MM.1S (cell line): ENCODE data around the gene TTLL5.

Source experiments
- DNase-seq: peaks from one replicate; pipeline ENCODE4 v3.0.0-alpha.2; 2015
- H2AFZ ChIP-seq: fragments of 300-600 bp; sonication (generic); 2 replicates; pipeline ENCODE4 v1.6.0; 2016; ENCODE audit warnings: antibody characterized with exemption, low read length
- H3F3A ChIP-seq: fragments of 300-600 bp; sonication (generic); 2 replicates; pipeline ENCODE4 v1.6.1; 2016; ENCODE audit warnings: mild to moderate bottlenecking, antibody characterized with exemption, low read length, moderate library complexity, mixed read lengths; ENCODE audit not compliant: insufficient read depth
- H3K27ac ChIP-seq: fragments of 300-600 bp; sonication (generic); 2 replicates; pipeline ENCODE4 v1.5.1; 2016; ENCODE audit warnings: mild to moderate bottlenecking, low read length
- H3K27me3 ChIP-seq: fragments of 300-600 bp; sonication (generic); replicated peaks from 2 replicates; pipeline ENCODE4 v1.6.0; 2016; ENCODE audit warnings: low read length; ENCODE audit not compliant: insufficient read depth
- H3K36me3 ChIP-seq: fragments of 300-600 bp; sonication (generic); replicated peaks from 2 replicates; pipeline ENCODE4 v1.6.1; 2016; ENCODE audit warnings: mild to moderate bottlenecking, low read length, mixed read lengths; ENCODE audit not compliant: insufficient read depth
- H3K4me1 ChIP-seq: fragments of 300-600 bp; sonication (generic); 2 replicates; pipeline ENCODE4 v1.6.1; 2016; ENCODE audit warnings: low read length, mixed read lengths
- H3K4me2 ChIP-seq: fragments of 300-600 bp; sonication (generic); 2 replicates; pipeline ENCODE4 v1.6.0; 2016; ENCODE audit warnings: low read depth, low read length
- H3K4me3 ChIP-seq: fragments of 300-600 bp; sonication (generic); 2 replicates; pipeline ENCODE4 v1.5.1; 2016; ENCODE audit warnings: low read length, mixed read lengths
- H3K79me2 ChIP-seq: fragments of 300-600 bp; sonication (generic); 2 replicates; pipeline ENCODE4 v1.6.1; 2016; ENCODE audit warnings: mixed run types, low read length, mixed read lengths
- H3K9ac ChIP-seq: fragments of 300-600 bp; sonication (generic); 2 replicates; pipeline ENCODE4 v1.6.1; 2016; ENCODE audit warnings: low read length, mixed read lengths
- H3K9me2 ChIP-seq: fragments of 300-600 bp; sonication (generic); replicated peaks from 2 replicates; pipeline ENCODE4 v1.6.1; 2016; ENCODE audit warnings: mild to moderate bottlenecking, low read length, mixed read lengths; ENCODE audit not compliant: insufficient read depth
- H3K9me3 ChIP-seq: fragments of 300-600 bp; sonication (generic); replicated peaks from 2 replicates; pipeline ENCODE4 v1.6.1; 2016; ENCODE audit warnings: mild to moderate bottlenecking, low read length, mixed read lengths; ENCODE audit not compliant: insufficient read depth
- H4K20me1 ChIP-seq: fragments of 300-600 bp; sonication (generic); 2 replicates; pipeline ENCODE4 v1.6.1; 2016; ENCODE audit warnings: mild to moderate bottlenecking, low read length, moderate library complexity, mixed read lengths; ENCODE audit not compliant: insufficient read depth
- CTCF ChIP-seq: fragments of 300-600 bp; sonication (generic); IDR thresholded peaks from 2 replicates; pipeline ENCODE4 v1.5.1; 2016; ENCODE audit warnings: antibody characterized with exemption, low read length, mixed read lengths
- EZH2 ChIP-seq: fragments of 300-600 bp; sonication (generic); optimal IDR thresholded peaks from 2 replicates; pipeline ENCODE3; 2017; ENCODE audit warnings: low read depth, mild to moderate bottlenecking, antibody characterized with exemption, low read length, mixed read lengths
- EZH2phosphoT487 ChIP-seq: fragments of 300-600 bp; sonication (generic); IDR thresholded peaks from 2 replicates; pipeline ENCODE4 v1.6.1; 2018; ENCODE audit warnings: antibody characterized with exemption, low read length

Gene TTLL5

GRCh38 chr14:75978249-75978731, 317.2 kb downstream of the TTLL5 start:
- H3K9me3 ChIP-seq, result no peaks in the 10 kb centered on the region
- H3K79me2 ChIP-seq, result no peaks in the 10 kb centered on the region
- no peak for DNase-seq
- no peaks in the 10 kb centered on the region for H3F3A ChIP-seq
- no peaks in the 10 kb centered on the region for H3K4me1 ChIP-seq
- no peak overlapping the region for H3K9ac ChIP-seq
- no peak overlapping the region for H3K4me2 ChIP-seq
- H3K36me3 ChIP-seq, result no peaks in the 10 kb centered on the region
- no peaks in the 10 kb centered on the region for H4K20me1 ChIP-seq
- H3K27me3 ChIP-seq, result no peaks in the 10 kb centered on the region
- H3K4me3 ChIP-seq, result no peak overlapping the region
- TF ChIP-seq CTCF, result no peak
- no peak for TF ChIP-seq EZH2phosphoT487
- H2AFZ ChIP-seq, result no peak overlapping the region
- no peaks in the 10 kb centered on the region for H3K9me2 ChIP-seq
- no peak overlapping the region for H3K27ac ChIP-seq

DNA sequence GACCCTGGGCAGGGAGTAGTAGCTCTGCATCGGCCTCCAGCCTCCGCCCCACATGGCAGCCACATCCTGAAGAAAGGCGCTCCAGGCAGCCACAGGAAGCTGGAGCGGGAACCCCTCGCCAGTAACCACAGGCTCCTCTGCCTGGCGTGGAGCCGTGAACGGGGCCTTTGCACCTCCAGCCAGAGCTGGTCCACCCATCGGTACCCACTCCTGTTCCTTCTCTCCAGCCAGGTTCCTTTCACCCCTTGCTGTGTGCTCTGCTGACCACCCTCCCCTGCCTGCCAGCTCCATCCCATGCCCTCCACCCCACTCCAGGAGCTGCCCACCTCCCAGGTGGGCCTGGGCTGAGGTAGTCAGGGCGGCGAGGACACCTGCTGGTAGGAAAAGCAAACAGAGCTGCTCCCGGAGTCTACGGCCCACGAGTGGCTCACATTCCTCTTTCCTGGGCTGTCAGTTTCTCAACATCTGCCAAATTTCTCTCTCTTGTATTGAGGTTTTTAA, 318.1 kb downstream of the TTLL5 start:
- Histone ChIP-seq H2AFZ (no peak overlapping the region), H3K9ac (no peak overlapping the region)
- DNase-seq, result no peak

DNA sequence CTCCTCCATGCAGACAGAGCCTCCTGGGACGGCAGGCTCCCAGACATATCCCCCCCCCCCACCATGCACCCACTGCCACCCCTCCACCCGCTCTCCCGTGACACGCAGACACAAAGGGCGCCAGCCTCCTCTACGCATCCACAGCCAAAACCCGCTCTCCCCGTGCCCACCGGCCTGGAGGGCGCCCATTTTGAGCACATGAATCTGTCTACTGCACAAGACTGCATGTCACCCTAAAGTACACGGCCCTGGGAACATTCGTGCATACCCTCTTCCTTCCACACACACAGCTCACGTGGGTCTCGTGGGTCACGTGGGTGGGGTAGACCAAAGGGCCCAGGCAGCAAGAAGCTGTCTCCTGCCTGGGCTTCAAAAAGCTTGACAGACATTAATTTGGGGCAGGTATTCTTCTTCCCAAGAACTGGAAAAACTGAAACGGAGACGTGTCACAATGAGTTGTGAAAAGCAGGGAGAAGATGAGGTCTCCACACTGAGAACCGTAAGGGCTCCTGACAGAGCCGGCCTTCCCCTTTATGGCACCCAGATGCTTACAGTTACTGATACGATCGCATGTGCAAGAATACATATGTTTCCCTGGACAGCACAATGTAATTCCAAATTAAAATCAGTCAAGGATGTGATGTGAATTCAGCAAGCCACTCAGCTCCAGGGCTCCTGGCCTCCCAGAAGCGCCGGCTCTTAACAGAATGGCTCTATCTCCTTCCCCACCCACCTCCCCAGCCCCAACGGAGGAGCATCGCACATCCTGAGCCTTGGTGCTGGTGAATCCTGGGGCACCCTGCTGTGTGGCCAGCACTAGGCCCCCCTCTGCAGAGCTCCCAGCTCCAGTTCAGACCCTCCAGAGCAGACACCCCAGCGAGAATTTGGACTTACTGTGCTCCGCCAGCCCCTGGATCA, 318.9 kb downstream of the TTLL5 start:
- TF ChIP-seq CTCF, result no peak
- no peak for TF ChIP-seq EZH2phosphoT487
- TF ChIP-seq EZH2, result no peak
- Histone ChIP-seq H3K4me3 (no peak overlapping the region), H3K79me2 (no peaks in the 10 kb centered on the region), H3F3A (no peaks in the 10 kb centered on the region), H3K9me2 (no peaks in the 10 kb centered on the region), H3K9me3 (no peaks in the 10 kb centered on the region), H3K4me1 (no peaks in the 10 kb centered on the region), H3K36me3 (no peaks in the 10 kb centered on the region), H3K27ac (no peak overlapping the region), H3K4me2 (no peak overlapping the region), H3K9ac (no peak overlapping the region), H3K27me3 (no peaks in the 10 kb centered on the region), H2AFZ (no peak overlapping the region), H4K20me1 (no peaks in the 10 kb centered on the region)
- no peak for DNase-seq

More for the DNA sequence above, 318.1 kb downstream of the TTLL5 start:
- no peak overlapping the region for H3K4me3 ChIP-seq
- no peaks in the 10 kb centered on the region for H3F3A ChIP-seq
- H3K4me2 ChIP-seq, result no peak overlapping the region
- no peaks in the 10 kb centered on the region for H3K36me3 ChIP-seq
- H3K9me2 ChIP-seq, result no peaks in the 10 kb centered on the region
- H3K79me2 ChIP-seq, result no peaks in the 10 kb centered on the region
- TF ChIP-seq EZH2 (no peak), CTCF (peak; percentile 25; the same call in 1 of the 2 replicates), EZH2phosphoT487 (no peak)
- no peaks in the 10 kb centered on the region for H3K4me1 ChIP-seq
- no peaks in the 10 kb centered on the region for H3K27me3 ChIP-seq
- H4K20me1 ChIP-seq, result no peaks in the 10 kb centered on the region
- no peaks in the 10 kb centered on the region for H3K9me3 ChIP-seq
- H3K27ac ChIP-seq, result no peak overlapping the region
